WTC11 (cell line): ENCODE results near the gene OXNAD1.

Experiments
- ESRRA ChIP-seq: sonication (generic); formaldehyde crosslinking; IDR thresholded peaks from 2 replicates; pipeline ENCODE4 v1.8.1; 2022; ENCODE audit warnings: mild to moderate bottlenecking, missing genetic modification reagents, borderline replicate concordance
- FOXJ3 ChIP-seq: sonication (generic); formaldehyde crosslinking; IDR thresholded peaks from 2 replicates; pipeline ENCODE4 v1.9.0; 2021; ENCODE audit warnings: missing genetic modification reagents, mild to moderate bottlenecking, borderline replicate concordance
- GABPB1 ChIP-seq: sonication (generic); formaldehyde crosslinking; IDR thresholded peaks from 2 replicates; pipeline ENCODE4 v1.8.1; 2023; ENCODE audit warnings: mild to moderate bottlenecking, missing genetic modification reagents
- NFE2L1 ChIP-seq: sonication (generic); formaldehyde crosslinking; IDR thresholded peaks from 2 replicates; pipeline ENCODE4 v1.8.1; 2023; ENCODE audit warnings: missing genetic modification reagents
- TCF7 ChIP-seq: sonication (generic); formaldehyde crosslinking; IDR thresholded peaks from 2 replicates; pipeline ENCODE4 v1.8.0; 2022; ENCODE audit warnings: mild to moderate bottlenecking, low read depth, missing genetic modification reagents, moderate library complexity
- ZNF121 ChIP-seq: sonication (generic); formaldehyde crosslinking; IDR thresholded peaks from 2 replicates; pipeline ENCODE4 v1.8.0; 2023; ENCODE audit warnings: missing genetic modification reagents
- TF ChIP-seq, protein P1 (sequence below): fragments of 200-600 bp; IDR thresholded peaks from 2 replicates; pipeline ENCODE4 v1.8.0; 2022; ENCODE audit warnings: antibody characterized with exemption
- TF ChIP-seq, protein P2 (sequence below): sonication (generic); formaldehyde crosslinking; IDR thresholded peaks from 2 replicates; pipeline ENCODE4 v1.8.0; 2022; ENCODE audit warnings: mild to moderate bottlenecking, missing genetic modification reagents
- TF ChIP-seq, protein P3 (sequence below): sonication (generic); formaldehyde crosslinking; IDR thresholded peaks from 2 replicates; pipeline ENCODE4 v1.8.0; 2022; ENCODE audit warnings: mild to moderate bottlenecking, missing genetic modification reagents

DNA sequence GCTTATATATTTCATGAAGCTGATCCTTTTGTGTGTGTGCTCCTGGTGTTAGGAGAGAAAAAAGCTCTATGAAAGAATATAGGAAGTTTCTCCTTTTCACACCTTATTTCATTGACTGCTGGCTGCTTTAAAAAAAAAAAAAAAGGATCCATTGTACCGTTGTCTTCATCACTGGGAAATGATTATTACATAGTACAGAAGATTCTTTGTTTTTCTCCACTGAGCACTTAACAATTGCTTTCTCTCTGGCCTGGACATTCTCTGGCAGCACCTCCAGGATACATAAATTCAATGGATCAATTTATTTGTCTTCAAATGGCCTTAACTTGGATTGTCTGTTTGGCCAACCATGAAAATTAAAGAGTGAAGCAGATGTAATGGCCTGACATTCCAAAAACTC, 37.4 kb upstream of the OXNAD1 start:
- TF ChIP-seq, protein P1, sequence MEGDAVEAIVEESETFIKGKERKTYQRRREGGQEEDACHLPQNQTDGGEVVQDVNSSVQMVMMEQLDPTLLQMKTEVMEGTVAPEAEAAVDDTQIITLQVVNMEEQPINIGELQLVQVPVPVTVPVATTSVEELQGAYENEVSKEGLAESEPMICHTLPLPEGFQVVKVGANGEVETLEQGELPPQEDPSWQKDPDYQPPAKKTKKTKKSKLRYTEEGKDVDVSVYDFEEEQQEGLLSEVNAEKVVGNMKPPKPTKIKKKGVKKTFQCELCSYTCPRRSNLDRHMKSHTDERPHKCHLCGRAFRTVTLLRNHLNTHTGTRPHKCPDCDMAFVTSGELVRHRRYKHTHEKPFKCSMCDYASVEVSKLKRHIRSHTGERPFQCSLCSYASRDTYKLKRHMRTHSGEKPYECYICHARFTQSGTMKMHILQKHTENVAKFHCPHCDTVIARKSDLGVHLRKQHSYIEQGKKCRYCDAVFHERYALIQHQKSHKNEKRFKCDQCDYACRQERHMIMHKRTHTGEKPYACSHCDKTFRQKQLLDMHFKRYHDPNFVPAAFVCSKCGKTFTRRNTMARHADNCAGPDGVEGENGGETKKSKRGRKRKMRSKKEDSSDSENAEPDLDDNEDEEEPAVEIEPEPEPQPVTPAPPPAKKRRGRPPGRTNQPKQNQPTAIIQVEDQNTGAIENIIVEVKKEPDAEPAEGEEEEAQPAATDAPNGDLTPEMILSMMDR: no peak
- TF ChIP-seq, protein P2, sequence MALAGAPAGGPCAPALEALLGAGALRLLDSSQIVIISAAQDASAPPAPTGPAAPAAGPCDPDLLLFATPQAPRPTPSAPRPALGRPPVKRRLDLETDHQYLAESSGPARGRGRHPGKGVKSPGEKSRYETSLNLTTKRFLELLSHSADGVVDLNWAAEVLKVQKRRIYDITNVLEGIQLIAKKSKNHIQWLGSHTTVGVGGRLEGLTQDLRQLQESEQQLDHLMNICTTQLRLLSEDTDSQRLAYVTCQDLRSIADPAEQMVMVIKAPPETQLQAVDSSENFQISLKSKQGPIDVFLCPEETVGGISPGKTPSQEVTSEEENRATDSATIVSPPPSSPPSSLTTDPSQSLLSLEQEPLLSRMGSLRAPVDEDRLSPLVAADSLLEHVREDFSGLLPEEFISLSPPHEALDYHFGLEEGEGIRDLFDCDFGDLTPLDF (CRISPR knock-in tag): no peak
- no peak for TF ChIP-seq FOXJ3
- TF ChIP-seq ZNF121 (CRISPR knock-in tag): no peak
- no peak for TF ChIP-seq NFE2L1
- TF ChIP-seq ESRRA (CRISPR knock-in tag): no peak
- no peak for TF ChIP-seq TCF7
- no peak for TF ChIP-seq GABPB1 (CRISPR knock-in tag)
- TF ChIP-seq, protein P3, sequence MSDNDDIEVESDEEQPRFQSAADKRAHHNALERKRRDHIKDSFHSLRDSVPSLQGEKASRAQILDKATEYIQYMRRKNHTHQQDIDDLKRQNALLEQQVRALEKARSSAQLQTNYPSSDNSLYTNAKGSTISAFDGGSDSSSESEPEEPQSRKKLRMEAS: no peak
